ENCODE data around the gene PCDHA9. TPM values are rescaled to one million over a fixed set of nuclear protein-coding genes. Genes with fewer than 3 reads are reported as not detected.
"Not testable (repeated sequence)": the region's sequence is repeated elsewhere in the genome, so short reads cannot be mapped to it uniquely, and the experiment has no call there.

PCDHA9 gene
- total RNA-seq, 1 donor from 2014 or later = 0.03 TPM

DNA sequence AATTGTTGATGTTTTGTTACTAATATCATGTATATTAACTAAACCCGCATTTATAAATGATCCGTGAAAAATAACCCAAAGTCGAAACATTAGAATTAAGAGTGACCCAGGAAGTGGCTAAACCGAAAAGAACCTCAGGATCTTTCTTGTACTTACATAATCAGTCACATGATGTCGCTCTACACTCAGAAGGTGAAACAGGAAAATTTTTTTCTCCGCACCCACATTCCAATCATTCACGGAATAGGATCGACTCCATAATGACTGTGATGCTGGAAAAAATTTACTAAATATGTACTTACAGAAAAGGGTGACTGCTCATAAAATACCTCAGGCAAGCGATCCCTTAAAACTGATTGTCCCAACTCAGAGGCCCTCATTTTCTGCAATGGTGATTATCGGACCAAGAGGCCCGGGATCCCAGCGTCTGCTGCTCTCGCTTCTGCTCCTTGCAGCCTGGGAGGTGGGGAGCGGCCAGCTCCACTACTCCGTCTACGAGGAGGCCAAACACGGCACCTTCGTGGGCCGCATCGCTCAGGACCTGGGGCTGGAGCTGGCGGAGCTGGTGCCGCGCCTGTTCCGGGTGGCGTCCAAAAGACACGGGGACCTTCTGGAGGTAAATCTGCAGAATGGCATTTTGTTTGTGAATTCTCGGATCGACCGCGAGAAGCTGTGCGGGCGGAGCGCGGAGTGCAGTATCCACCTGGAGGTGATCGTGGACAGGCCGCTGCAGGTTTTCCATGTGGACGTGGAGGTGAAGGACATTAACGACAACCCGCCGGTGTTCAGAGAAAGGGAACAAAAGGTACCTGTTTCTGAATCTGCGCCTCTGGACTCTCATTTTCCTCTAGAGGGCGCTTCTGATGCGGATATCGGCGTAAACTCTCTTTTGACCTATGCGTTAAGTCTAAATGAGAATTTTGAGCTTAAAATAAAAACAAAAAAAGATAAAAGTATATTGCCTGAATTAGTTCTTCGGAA is 27.2 kb downstream of the PCDHA9 start, which contains the start of gene PCDHA12:
TSS of gene PCDHA12 (plus strand) at position 224 of the 981 bp plus-strand sequence. CDS start at position 389, 165 bp downstream.
- no peak for DNase-seq (ENCODE audit: low read depth)

- not testable (repeated sequence) for DNase-seq (ENCODE audit: low read depth)
These were observed 28.5 kb downstream of the PCDHA9 start for GRCh38 chr5:140876541-140877261.

- DNase-seq (ENCODE audit: low read depth) = no peak
These were observed 29.0 kb downstream of the PCDHA9 start for GRCh38 chr5:140877262-140877581.

GRCh38 chr5:140881889-140882590 is 33.9 kb downstream of the PCDHA9 start, which contains the start of gene PCDHA13:
TSS of gene PCDHA13 (plus strand) at chr5:140882124. CDS start at chr5:140882269, 145 bp downstream.
- no peak for DNase-seq (ENCODE audit: low read depth)

DNA sequence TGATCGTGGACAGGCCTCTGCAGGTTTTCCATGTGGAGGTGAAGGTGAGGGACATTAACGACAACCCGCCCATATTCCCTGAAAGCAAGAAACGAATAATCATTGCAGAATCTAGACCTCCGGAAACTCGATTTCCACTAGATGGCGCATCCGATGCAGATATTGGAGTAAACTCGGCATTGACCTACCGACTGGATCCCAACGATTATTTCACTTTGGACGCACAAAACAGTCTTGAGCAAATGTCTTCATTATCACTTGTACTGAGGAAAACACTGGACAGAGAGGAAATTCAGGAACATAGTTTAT is 34.4 kb downstream of the PCDHA9 start:
- peak; percentile 0 for DNase-seq (ENCODE audit: low read depth)

GRCh38 chr5:140883373-140883772 is 35.2 kb downstream of the PCDHA9 start:
- no peak for DNase-seq (ENCODE audit: low read depth)

GRCh38 chr5:140883927-140884697 is 35.9 kb downstream of the PCDHA9 start:
- no peak for DNase-seq (ENCODE audit: low read depth)

Other genes with a start within 250 kb of the PCDHA9 start
- 0.21 and 0.64 TPM in 2 replicates for gene CD14, start 215.2 kb upstream of the PCDHA9 start, total RNA-seq
- gene TMCO6, start 208.9 kb upstream of the PCDHA9 start, total RNA-seq = 5.3 and 8.1 TPM in 2 replicates
- 46.7 and 51.4 TPM in 2 replicates for gene NDUFA2, start 200.8 kb upstream of the PCDHA9 start, total RNA-seq
- gene IK, start 200.6 kb upstream of the PCDHA9 start, total RNA-seq = 105 and 121 TPM in 2 replicates
- 20.5 and 20.6 TPM in 2 replicates for gene WDR55, start 183.5 kb upstream of the PCDHA9 start, total RNA-seq
- 0.52 and 1.0 TPM in 2 replicates for gene DND1, start 174.8 kb upstream of the PCDHA9 start, total RNA-seq
- 49.4 and 52.5 TPM in 2 replicates for gene HARS1, start 157.0 kb upstream of the PCDHA9 start, total RNA-seq
- gene HARS2, start 156.9 kb upstream of the PCDHA9 start, total RNA-seq = 24.4 and 30.9 TPM in 2 replicates
- 46.7 and 61.3 TPM in 2 replicates for gene ZMAT2, start 147.9 kb upstream of the PCDHA9 start, total RNA-seq
- gene PCDHA1, start 62.2 kb upstream of the PCDHA9 start, total RNA-seq = 0.10 TPM in 1 of 2 replicates, not detected in the other
- gene PCDHA2, start 53.5 kb upstream of the PCDHA9 start, total RNA-seq = 0.36 TPM in 1 of 2 replicates, not detected in the other
- 0.16 TPM in 2 replicates for gene PCDHA3, start 47.3 kb upstream of the PCDHA9 start, total RNA-seq
- gene PCDHA4, start 41.3 kb upstream of the PCDHA9 start, total RNA-seq = 1.2 and 1.4 TPM in 2 replicates
- gene PCDHA5, start 26.8 kb upstream of the PCDHA9 start, total RNA-seq = 0.03 and 0.05 TPM in 2 replicates
- gene PCDHA6, start 20.4 kb upstream of the PCDHA9 start, total RNA-seq = 0.11 TPM in 1 of 2 replicates, not detected in the other
- gene PCDHA7, start 14.1 kb upstream of the PCDHA9 start, total RNA-seq = 0.36 and 0.48 TPM in 2 replicates
- not detected in 2 replicates for gene PCDHA8, start 7.2 kb upstream of the PCDHA9 start, total RNA-seq
- gene PCDHA10, start 7.5 kb downstream of the PCDHA9 start, total RNA-seq = 0.03 and 0.05 TPM in 2 replicates
- gene PCDHA11, start 20.6 kb downstream of the PCDHA9 start, total RNA-seq = 0.13 and 0.26 TPM in 2 replicates
- 0.03 and 0.16 TPM in 2 replicates for gene PCDHA12, start 26.9 kb downstream of the PCDHA9 start, total RNA-seq
- 0.05 TPM in 1 of 2 replicates, not detected in the other for gene PCDHA13, start 33.7 kb downstream of the PCDHA9 start, total RNA-seq
- 0.05 and 0.10 TPM in 2 replicates for gene PCDHAC1, start 77.9 kb downstream of the PCDHA9 start, total RNA-seq
- gene PCDHAC2, start 118.1 kb downstream of the PCDHA9 start, total RNA-seq = 0.05 and 0.10 TPM in 2 replicates
- gene PCDHB1, start 203.0 kb downstream of the PCDHA9 start, total RNA-seq = not detected in 2 replicates
- gene PCDHB2, start 246.2 kb downstream of the PCDHA9 start, total RNA-seq = 20.3 and 21.5 TPM in 2 replicates